COLO829 (cell line): ENCODE measurements around the gene COL13A1.
A peak's percentile ranks its signal among the peaks of the same experiment; 100 is the strongest.

Source experiments
- DNase-seq: peaks from one replicate; pipeline ENCODE4 v3.0.0; 2012; ENCODE audit warnings: low spot score

The COL13A1 gene

DNA sequence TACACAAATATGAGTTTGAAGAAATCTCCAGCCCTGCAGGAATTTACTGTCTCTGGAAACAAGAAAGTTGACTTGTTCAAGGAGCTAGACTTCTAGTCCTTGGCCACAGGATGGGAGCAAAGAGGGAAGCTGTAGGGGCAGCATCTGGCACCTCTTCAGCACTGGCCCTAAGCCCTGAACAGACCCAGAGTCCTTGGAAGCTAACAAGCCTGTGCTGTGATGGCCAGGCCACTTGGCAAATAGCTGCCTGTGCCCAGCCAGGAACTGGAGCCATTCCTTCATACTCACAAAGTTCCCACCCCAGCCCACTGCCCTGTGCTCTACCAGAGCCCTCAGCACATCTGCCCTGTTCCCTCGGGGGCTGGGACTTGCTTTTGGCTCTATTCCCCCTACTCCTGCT lies 9.4 kb upstream of the COL13A1 start:
- DNase-seq: no peak

DNA sequence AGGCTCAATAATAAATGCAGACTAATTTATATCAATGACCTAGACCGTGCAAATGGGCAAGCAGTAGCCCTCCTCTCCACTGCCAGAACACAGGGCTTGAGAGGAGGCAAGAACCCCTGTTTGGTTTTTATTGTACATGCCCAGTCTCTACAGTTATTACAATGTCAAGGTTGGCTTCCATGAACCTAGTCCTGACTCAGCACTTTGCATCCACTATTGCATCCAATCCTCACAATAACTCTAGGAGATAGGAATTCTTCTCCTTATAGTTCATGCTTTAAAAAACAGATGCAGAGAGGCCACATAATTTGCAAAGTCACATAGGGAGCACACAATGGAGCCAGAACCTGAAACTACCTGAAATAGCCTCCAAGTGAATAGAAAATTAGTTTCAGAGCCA lies 7.0 kb upstream of the COL13A1 start:
- DNase-seq: no peak

DNA sequence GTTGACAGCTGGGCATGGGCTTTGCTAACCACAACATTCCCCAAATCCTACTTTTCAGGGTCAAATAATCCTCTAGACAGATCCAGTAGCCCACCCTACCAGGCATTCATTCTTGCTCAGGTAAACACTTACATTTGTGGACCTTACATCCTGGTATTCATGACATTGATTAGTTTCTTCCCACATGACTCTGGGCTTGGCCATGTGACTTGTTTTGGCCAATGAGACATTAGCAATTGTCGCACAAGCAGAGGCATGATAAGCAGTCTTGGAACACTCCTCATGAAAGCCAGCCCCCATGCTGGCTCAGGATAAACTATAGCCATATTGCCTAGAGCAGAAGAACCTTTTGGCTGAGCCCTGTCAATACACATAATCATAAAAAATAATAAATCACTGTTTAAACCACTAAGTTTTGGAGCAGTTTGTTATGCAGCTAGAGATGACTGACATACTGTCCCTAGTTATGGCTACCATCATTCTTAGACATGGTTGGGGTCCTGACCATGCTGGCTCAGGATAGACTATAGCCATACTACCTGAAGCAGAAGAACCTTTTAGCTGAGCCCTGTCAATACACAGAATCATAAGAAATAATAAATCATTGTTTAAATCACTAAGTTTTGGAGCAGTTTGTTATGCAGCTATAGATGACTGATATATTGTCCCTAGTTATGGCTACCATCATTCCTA lies 6.3 kb upstream of the COL13A1 start:
- DNase-seq: no peak

DNA sequence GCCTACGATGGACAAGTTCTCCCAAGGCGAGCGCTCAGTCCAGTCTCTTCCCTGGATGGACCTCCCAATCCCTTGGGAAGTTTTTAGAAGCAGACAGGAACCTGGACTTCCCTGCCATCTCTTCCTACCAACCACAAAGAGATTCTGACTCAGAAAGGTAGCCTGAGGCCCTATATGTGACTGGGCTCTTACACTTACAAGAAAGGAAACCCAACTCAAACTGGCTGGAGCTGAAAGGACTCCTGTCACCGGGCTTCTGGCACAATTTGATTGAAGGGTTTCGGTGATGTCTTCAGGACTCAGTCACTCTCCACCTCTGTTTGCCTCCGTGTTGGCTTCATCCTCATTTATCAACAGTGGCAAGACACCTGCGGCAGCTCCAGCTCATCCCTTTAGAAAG lies 3.7 kb upstream of the COL13A1 start:
- no peak for DNase-seq

DNA sequence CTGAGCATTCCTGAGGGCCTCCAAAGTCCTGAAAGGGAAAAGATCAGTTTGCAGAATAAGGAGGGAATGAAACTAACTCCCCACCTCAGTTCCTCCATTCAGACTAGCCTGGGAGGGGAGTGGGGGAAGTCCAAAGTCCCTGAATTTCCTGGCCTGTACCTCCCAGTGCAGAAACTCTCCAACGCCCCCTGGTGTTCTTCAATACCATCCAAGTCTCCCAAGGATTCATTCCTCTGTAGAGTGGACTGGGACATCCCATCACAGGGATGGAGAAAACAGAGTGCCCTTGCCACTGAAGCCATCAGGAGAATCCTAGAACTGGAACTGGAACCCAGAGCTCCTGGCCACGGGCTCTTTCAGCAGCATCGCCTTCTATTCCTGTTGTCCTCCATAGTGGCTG lies 1.6 kb upstream of the COL13A1 start:
- DNase-seq: peak; percentile 45

DNA sequence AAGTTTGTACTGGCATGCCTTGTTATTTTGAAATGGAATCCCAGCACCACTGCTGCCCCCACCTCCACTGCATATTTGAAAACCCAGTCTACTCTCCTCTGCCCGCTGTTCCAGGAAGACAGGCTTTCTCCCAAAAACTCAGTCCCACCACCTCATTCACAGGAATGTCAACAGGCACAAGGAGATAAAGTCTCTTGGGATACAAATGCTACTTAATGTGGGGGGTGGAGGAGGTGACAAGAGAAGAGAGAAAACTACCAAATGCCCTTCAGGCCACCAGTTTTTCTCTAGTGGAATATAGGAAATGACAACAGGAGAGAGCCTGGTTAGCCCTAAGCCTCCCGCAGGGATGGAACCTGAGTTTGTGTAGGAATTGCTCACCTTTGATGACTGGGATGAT lies 1.0 kb upstream of the COL13A1 start:
- DNase-seq: no peak

DNA sequence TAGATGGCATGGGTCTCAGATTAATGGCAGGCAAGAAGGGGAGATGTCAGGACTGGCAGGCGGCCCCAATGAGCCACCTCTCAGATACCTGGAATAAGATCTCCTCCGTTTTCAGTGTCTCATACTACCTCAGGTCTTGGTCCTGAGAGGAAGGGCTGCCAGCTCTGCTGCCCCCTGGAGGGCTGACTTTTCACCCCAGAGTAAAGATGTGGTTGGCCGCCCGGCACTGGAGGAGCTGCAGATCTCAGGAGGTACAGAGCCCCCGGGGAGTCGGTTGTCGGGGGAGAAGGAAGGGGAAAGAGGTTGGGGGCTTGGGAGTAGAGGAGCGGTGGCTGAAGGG lies 642 bp upstream of the COL13A1 start:
- DNase-seq: peak; percentile 14

DNA sequence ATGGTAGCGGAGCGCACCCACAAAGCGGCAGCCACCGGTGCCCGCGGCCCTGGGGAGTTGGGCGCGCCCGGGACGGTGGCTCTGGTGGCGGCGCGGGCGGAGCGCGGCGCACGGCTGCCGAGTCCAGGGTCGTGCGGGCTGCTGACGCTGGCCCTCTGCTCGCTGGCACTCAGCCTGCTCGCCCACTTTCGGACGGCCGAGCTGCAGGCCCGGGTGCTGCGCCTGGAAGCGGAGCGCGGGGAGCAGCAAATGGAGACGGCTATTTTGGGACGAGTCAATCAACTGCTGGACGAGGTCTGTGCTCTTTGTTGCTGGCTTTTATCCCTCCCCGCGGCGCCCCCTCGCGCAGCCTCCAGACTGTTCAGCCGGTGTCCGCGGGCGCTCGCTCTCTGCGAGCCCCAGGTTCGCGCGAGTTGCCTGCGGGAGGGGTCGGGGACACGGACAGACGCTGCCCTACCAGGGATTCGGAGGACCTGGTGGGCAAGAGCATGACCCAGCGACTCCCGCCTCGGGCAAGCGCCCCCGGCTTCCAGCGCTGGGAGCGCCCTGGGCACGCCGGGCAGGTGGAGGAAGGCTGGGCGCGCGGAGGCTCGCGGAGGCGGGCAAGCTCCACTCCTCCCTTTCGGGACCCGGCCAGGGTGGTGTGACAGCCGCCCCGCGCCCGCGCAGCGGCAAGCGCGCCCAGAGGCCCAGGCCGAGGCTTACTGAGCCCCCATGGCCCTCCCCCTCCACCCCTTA lies 887 bp downstream of the COL13A1 start:
- DNase-seq: no peak

DNA sequence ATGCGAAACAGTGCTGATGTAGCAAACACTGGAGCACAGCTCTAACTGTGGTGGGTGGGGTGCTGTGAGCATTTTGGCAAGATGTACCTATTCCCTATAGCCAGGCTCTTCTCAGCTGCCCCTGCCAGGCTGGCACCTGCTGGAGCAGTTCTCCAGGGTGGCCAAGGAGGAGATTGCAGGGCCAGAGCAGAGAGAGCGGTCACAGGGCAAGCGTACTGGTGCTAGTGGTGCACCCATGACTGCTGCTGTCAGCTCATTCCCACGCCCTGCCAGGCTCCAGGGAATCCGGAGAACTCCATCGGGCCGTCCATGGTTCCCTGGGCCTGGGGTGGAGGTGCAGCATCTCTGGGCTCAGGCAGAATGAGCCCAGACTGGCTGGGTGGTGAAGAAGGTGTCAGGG lies 2.1 kb downstream of the COL13A1 start:
- DNase-seq: no peak

DNA sequence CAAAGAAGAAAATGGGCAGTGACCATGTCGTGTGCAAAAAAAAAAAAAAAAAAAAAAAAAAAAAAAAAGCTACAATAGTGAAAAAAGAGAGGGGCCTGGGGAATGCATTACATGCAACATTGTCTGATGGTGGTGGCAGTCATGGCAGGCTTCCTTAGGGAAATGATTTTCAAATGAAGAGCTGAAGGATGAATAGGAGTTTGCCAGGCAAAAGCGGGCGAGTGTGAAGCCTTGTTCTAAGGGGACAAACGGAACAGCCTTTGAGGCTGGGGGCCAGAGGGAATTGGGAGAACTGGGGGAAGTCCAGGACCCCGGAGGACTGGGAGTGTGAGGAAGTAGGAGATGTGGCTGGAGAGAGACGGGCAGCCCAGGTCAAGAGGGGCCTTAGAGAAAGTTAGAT lies 3.1 kb downstream of the COL13A1 start:
- no peak for DNase-seq

DNA sequence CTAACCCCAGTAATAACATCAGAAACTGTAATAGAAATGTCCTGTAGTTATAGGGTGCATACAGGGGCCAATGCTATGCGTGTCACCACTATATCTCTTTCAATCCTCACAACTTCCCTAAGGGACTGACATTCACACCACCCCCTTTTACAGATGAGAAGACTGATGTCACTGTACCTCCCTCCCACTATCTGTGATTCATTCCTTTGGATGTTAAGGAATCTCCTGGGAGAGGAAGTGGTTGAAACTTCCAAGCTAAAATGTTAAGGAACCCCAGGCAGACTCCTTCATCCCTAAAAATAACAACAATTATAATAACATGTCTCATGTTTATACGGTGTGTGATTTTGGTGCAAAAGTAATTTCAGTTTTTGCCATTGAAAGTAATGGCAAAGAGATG lies 5.4 kb downstream of the COL13A1 start:
- DNase-seq: peak; percentile 40

DNA sequence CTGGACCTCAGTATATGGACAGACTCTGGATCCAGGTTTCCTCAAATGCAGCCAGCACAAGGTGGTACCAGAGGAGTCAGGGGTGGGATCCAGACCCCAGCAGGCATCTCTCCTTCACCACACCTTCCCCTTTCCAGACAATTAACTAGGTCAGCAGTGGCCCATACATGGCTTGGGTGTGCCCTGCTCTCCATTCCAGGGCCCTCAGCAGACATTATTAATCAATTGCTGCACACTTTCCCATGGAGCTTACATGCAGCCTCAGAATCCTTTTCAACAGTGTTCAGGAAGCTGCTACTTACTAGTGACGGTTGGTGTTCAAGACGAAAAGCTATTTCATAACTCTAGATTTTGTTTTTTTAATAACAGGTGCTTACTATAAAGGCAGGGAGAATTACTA lies 6.0 kb downstream of the COL13A1 start:
- no peak for DNase-seq

DNA sequence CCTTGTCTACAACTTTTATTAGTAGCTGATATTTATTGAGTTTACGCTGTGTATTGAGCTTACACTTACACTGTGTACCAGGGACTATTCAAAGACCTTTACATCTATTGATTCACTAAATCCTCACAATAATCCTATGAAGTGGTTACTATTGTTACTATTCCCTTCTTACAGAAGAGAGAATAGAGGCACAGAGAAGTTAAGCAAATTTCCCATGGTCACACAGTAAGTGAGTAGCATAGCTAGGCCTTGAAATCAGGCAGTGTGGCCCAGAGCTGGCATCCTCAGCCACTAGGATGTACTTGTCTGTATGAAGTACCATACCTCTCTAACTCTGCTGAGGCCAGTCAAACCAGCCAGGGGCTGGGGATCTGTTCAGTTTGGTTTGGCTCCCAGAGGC lies 7.6 kb downstream of the COL13A1 start:
- DNase-seq: no peak

DNA sequence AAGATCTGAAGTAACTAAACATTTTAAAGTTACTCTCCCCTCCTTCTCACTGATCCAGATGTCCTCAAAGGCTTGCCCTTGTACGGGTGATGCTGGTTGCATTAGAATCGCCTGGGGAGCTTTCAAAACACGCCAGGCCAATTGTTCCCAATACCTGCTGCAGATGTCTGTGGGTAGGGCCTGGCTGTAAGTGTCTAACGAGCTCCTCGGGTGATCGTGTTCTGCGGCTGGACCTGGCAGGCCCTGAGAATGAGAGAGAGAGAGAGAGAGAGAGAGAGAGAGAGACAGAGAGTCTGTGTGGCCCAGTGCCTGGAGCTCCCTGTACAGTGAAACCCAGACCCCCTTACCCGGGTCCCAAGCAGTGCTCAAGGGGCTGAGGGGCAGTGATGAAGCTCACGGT lies 8.4 kb downstream of the COL13A1 start:
- no peak for DNase-seq

DNA sequence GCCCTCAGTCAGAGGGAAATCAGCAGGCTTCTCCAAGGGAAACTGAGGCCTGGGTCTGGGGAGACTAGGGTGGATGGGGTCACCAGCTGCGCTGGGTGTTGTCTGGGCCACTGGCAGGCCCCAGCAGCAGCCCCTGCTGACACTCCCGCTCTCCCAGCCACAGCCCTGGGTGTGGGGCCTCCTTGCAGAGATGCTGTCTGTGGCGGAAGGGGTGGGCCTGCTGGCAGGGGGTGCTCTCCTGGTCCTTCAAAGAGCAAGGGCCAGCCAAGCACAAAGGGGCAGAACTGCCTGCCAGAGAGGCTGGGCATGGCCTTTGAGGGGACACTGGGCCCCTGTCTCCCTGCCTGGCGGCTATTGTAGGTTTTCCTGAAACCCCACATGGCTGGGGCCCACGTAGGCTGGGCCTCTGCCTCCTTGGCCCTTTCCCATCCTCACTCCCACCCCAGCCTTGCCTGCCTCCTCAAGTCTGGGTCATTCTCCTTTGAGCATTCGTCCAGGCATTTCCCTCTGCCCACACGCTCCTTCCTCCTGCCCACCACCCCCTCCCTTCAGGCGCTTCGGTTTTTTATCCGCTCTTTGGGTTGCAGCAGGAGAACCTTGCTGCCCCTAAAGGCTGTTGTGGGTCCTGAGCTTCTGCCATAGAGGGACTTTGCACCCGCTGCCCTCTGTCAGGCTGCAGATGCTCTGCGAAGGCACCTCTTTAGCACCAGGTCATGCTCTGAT lies 9.1 kb downstream of the COL13A1 start:
- no peak for DNase-seq

DNA sequence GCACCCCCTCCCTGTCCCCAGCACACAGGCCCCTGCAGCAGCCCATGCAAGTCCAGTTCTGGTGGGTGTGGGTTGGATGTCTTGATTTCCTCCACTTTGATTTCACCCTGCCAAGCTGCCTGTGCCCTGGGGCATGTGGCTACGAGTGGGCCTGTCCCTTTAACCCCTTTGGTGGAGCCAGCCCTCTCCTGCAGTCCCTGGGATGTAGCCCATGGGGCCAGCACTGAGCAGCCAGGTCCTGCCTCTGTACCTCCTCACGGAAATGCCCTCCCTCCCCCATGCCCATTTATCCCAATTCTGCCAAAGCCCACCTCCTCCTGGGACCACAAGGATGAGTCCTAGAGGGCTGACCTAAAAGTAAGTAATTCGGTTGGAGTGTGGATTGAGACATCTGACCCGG lies 11.9 kb downstream of the COL13A1 start:
- no peak for DNase-seq

DNA sequence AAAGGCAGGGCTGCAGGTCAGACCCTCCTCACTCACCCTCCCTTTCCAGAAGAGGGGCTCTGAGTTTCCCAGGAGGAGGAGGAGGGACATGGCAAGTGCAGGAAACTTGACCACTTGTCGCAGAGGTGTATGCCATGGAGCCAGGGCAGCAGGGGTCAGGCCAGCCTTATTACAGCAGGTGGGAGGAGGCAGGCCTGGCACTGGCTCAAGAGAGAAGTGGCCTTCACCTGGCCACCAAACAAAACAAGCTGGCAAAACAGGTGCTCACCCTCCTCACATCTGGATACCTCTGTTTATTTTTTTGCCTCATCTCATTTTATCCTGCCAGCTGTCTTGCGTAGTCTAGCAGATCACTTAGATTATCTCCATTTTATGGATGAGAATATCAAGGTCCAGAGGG lies 12.5 kb downstream of the COL13A1 start:
- no peak for DNase-seq

DNA sequence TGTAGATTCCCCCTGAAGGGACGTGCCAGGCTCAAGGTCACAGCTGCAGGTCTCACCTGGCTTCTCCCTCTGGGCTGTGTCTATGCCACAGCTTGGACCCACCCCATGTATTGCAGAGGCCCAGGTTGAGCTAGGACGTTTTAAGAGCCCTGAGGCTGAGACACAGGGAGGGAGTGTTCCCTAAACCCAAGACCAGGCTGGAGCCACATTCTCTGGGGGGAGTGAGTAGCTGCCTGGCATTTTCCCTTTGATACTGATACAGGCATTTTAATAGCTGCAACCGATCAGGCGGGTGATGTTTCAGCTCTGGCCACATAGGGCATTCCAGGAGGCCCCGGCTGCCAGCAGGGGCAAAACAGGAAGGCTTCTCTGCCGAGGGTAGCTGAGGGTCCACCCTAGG lies 13.4 kb downstream of the COL13A1 start:
- no peak for DNase-seq

DNA sequence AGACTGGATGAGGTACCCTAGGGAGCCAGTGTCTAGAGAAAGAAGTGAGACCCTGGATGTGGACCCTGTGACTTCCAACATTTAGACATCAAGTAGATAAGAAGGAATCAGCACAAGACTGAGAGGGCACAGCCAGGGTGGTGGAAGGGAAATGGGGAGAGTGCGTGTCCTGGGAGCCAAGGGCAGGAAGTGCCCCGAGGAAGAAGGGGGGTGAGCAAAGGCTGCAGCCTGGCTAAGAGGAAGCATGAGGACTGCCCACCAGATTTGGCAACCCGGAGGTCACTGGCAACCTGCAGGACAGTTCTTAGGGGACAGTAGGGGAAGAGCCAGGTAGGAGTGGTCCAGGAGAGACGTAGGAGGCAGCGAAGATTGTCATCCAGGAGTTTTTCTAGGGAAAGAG lies 14.8 kb downstream of the COL13A1 start:
- DNase-seq: no peak

DNA sequence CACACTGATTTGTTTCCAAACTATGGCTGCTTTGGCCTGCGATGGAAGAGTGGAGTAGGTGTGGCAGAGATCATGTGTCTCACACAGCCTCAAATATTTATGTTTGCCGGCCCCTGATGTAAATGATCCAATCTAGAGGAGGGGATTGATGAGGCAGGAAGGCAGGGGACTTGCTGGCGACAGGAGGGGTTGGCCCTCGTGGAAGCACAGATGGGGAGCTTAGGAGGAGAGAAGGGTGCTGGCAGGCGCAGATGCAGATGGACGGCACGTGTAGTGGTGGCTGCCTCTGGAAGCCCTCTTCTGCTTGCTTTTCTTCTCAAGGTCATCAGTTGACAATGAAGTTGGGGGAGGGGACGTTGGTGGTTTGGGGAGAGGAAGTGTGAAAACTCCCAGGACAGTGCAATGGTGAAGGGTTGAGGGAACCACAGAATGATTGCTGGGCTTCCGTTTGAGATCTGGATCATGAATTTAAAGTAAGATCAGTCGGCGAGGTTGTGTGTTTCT lies 15.4 kb downstream of the COL13A1 start:
- no peak for DNase-seq

DNA sequence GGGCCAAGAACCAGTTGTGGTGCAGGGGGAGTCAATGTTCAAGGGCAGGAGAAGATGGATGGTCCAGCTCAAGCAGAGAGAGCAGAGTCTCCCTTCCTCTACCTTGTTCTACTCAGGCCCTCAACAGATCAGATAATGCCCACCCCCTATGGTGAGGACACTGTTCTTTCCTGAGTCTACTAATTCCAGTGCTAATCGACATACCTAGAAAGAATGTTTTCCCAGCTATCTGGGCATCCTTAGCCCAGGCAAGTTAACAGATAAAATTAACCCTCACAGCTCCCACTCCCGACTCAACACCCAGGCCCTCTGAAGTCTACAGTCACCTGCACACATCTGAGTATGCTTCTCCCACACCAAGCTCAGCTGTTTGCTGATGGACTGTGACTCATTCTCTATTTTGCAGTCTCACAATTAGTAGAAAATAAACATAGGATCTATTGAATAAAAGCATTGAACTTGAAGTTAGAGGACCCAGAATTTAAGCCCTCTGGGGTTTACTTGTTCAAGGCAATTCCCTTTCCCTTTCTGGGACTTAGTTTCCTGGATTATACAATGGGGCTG lies 17.1 kb downstream of the COL13A1 start:
- no peak for DNase-seq

DNA sequence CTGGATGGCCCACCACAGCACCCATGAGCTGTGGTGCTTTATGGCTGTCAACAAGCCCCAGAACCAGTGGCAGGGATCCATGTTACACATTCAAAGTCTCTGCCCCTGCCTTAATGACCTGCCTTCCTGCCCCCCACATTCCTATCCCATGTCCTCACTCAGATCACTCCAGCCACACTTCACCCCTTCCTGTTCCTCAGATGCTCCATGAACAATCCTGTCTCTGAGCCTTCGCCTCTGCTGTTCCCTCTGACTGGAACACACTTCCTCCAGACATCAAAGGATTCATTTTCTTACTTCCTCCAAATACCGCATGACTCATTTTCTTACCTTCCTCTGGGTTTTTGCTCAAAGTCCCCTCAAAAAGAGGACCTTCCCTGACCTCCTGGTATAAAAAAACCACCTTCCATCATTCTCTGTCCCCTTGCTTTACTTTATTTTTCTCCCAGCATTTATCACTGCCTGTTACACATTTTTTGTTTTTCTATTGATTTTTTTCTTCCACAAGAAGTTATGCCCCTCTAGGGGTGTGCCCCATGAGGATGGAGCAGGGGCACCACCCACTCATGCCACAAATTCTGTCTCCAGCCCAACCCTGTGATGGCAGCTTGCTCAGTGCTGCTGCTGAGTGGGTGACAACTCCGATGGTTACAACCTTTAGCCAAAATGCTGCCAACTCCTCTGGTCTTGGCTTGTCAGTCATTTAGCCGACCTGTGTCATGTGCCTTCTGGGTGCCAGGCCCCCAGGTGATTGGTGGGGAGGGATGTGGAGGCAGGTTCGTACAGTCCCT lies 18.2 kb downstream of the COL13A1 start:
- no peak for DNase-seq
